GM19023 (cell line): Measurements from ENCODE around the gene KLHDC8A.
"Not testable (repeated sequence)": the region's sequence is repeated elsewhere in the genome, so short reads cannot be mapped to it uniquely, and the experiment has no call there.

Experiments used
- ATAC-seq: cut with Tn5 transposase; IDR thresholded peaks from one replicate; pipeline ENCODE4 v1.9.1; 2021; ENCODE audit warnings: mild to moderate bottlenecking, moderate library complexity; ENCODE audit not compliant: unreplicated experiment

Gene KLHDC8A

DNA sequence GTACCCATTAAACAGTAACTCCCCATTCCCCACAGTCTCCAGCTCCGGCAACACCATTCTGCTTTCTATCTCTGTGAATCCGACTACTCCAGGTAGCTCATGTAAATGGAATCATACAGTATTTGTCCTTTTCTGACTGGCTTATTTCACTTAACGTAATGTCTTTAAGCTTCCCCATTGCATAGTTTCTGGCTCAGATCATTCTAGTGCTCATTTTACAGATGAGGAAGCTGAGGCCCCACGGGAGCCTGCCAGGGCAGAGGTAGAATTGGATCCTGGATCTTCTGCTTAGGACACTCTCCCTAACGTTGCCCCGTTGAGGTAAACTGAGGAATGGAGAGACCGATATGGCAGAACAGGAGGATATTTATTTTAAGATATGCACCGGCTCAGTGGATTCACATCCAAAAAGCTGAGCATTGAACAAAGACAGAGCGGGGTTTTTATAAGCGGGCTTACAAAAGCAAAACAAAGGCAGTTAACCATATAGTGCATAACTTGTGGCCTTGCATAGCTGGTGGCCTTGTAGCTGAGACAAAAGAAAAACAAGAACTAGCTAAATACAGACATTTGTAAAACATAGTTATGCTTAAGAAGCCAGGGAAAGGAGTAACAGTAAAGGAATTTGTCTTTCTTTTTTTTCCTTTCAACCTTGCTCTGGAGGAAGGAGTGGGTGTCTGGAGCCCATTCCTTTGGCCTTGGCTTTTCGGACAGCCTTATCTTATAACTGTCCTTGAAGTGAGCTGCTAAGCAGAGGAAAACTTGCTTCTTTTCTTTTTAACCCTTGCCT lies 15.3 kb upstream of the KLHDC8A start:
- no peak for ATAC-seq

GRCh38 chr1:205370780-205371179 lies 14.1 kb upstream of the KLHDC8A start:
- ATAC-seq = no peak

DNA sequence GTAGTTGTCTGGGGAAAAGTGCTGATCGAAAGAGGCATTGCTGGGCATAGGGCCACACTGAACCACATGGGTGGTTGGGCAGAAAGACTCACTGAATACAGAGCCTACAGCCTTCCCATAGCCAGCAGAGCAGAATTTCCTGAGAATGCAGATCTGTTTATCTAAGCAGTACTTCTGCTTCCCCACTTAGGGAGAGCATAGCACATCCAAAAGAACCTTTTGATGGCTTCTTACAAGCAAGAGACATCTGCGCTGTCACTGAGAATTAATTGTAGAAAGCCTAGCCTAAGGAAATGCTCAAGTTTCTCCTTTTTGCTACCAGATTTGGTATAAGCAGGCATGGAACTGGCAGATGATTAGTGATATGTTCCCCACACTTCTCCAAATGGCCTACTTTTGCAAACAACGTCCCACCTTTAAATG lies 13.0 kb upstream of the KLHDC8A start:
- no peak for ATAC-seq

- ATAC-seq = no peak
These were observed 11.8 kb upstream of the KLHDC8A start for GRCh38 chr1:205368478-205368877.

DNA sequence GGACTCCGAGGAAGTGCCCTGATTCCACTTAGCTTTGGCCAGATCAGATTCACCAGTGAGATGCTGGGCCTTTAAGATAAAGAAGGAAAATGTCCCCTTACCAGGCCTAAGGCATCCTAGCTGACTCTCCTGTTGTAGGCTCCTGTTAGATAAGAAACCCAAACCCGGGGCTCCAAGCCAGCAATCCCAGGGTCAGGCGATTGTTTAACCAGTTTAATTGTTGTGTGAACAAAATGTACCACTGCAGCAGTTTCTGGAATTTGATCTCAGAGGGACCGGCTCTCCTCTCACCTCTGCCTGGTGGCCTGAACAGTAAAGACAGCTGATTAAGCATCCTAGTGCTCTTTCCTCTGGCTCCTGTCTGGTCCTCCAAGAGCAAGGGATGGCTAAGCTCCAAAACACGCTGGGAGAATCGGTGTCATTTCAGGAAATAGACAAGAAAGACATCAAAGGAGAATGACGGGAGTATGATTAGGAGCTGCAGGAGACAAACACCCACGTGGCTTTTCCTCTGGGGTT lies 9.3 kb upstream of the KLHDC8A start:
- ATAC-seq = no peak

DNA sequence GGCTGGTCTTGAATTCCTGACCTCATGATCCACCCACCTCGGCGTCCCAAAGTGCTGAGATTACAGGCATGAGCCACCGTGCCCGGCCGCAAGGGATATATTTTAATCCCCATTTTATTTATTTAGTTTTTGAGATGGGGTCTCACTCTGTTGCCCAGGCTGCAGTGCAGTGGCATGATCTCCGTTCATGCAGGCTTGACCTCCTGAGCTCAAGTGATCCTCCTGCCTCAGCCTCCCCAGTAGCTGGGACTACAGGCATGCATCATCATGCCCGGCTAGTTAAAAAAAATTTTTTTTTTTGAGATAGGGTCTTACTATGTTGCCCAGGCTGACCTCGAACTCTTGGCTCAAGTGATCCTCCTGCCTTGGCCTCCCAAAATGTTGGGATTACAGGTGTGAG lies 8.4 kb upstream of the KLHDC8A start:
- ATAC-seq = not testable (repeated sequence)

DNA sequence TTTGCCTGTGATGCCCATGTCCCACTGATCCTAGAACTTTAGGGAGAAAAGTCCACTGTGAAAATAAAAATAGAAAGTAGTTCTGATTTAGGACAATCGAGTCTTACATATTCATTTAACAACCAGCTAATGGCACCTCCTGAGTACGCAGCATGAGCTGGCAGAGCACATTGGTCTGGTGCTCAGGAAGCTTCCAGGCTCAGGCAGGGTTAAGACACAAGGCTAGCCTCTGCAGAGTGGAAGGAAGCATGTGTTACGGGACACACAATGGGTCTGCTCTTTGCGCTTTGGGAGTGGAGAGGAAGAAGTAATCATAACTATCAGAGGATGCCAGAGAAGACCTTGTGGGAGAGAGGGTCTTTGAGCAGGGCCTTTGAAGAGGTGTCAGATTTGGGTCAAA lies 4.2 kb upstream of the KLHDC8A start:
- ATAC-seq = no peak

- no peak for ATAC-seq
These were observed 3.2 kb upstream of the KLHDC8A start for GRCh38 chr1:205359771-205360565.

- ATAC-seq = no peak
These were observed 1.9 kb upstream of the KLHDC8A start for GRCh38 chr1:205358579-205358978.

DNA sequence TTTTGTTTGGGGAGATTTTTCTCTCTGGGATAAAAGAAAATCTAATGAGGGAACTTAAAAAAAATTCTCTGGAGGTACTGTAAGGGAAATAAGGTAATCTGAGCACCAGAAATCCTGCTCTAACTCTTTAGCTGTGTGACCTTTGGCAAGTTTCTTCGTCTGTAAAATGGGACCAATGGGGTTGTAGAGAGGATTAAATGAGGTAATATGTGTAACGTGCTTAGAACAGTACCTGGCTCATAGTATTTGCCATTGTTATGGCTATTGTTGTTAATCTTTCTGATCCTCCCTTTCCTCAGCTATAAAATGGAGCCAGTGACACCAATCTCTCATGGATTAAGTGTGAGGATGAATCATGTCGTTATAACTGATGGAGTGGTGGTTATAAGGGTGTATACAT lies 845 bp upstream of the KLHDC8A start:
- no peak for ATAC-seq

DNA sequence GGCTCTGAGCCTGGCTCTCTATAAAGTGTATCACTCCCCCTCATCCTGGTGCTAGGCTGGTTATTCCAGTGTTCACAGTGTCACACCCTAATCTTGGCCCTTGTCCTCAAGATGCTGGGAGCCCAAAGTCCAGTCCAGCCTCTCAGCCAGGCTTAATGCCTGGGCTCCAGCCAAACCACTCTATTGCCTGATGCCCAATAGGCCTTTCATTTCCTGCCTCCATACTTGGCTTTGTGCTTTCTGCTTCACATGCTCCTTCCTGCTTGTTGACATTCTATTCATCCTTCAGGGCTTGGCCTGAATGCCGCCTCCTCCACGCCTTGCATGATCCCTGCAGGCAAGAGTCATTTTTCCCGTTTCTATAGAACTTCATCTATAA lies 1.7 kb downstream of the KLHDC8A start:
- ATAC-seq = no peak

DNA sequence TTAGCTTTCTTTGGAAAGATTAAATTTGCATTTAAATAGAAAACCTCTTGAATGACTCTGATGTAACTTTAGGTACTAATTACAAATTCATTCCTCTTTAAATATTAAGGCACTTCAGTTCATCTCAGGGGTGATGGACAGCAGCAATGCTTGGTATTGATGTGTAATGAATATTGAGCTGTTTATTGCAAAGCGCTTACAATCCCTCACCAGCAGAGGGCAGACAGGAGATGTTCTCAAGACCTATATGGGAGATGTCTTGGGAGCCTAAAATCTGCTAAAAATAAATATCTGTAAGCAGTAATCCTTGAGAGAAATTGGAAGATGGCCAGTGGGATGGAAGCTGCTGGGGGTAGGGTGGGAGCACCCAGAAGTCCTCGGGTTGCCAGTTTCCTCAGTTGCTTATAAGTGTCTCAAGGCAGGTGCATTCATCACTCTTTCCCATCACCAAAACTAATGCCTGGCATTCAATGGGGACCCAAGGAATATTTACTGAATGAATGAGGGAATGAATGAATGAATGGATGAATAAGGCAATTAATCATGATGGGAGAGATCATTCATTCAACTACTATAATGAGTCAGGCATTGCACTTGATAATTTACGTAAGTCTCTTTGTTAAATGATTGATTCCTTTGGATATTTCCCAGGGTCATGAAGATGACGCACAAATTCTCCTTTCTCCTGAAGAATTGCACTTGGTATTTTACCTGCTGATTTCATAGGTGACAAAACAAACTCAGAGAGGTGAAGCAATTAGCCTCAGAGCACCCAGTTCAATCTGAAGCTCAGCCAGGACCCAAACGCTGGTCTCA lies 2.3 kb downstream of the KLHDC8A start:
- no peak for ATAC-seq

GRCh38 chr1:205353612-205354011 lies 3.1 kb downstream of the KLHDC8A start:
- ATAC-seq = no peak

GRCh38 chr1:205353191-205353590 lies 3.5 kb downstream of the KLHDC8A start:
- ATAC-seq = no peak

- no peak for ATAC-seq
These were observed 4.6 kb downstream of the KLHDC8A start for GRCh38 chr1:205351984-205352713.

DNA sequence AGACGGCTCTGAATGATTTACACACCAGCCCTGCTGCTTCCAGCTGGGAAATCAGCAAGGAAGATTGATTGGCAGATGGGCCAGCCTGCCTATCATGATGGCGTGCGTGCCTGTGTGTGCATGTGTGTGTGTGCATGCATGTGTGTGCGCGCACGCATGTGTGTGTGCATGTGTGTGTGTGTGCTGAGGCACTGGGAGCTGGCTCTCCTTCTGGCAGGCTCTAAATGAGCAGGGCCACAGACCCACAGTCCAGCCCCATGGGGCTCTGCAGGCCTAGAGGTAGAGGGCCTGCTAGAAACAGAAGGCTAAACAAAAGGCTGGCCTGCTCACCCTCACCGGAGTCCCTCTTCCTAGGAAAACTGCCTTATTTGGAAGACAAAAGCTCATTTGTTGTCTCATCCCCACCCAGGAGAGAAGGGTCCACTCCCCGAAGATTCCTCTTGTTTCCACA lies 6.0 kb downstream of the KLHDC8A start:
- ATAC-seq = no peak

DNA sequence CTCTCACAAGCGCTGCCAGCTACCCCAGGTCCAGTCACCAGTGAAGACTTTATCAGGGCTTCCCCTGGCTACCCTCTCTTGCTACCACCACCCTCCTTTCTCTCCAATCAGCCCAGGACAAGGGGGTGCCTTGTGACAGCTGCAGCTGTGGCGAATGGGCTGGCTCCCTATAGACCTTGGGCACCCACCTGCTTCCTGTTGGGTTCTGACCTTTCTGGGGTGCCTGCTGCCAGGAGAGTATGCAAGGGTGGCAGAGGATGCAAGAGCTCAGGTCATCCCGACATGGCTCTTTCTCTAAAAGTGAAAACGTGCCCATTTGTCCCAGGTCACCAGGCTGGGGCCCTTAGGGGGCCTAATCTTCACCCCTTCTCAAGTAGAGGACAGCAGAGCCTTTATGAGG lies 6.6 kb downstream of the KLHDC8A start:
- no peak for ATAC-seq

- ATAC-seq = no peak
These were observed 7.9 kb downstream of the KLHDC8A start for GRCh38 chr1:205348554-205349487.

DNA sequence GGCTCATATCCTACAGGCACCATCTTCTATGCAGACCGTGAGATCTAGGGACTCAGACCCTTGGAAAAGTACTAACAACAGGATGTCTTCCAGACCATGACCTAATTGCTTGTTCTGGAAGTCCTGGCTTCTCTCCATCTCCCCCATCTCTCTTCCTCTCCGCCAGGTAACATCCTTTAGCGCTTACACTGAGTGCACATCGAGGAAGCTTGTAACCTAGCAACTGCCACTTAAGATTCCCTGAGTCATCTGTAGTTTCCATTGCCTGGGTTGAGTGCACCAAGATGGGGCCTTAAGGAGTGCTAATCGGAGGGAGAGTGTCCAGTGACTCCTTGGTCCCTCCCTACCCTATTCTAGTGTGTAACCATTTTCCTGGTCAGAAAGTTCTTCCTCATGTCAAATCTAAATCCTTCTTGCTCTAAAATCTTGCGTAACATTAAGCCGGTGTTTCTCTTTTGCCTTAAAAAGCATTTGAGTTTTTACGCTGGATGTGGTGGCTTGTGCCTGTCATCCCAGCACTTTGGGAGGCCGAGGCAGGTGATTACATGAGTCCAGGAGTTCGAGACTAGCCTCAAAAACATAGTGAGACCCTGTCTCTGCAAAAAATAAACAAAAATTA lies 9.7 kb downstream of the KLHDC8A start:
- ATAC-seq = no peak
